Measurements from ENCODE around the gene FKBP15. TPM values are rescaled to one million over a fixed set of nuclear protein-coding genes. Genes with fewer than 3 reads are reported as not detected.

Gene FKBP15
- total and polyA plus RNA-seq, 2 of the 13 experiments (the other 11 are each of a cell fraction or from before 2014, with no cell fraction given): 12.3 to 18.6 TPM

- TF ChIP-seq ZNF609 (CRISPR knock-in tag; IDR thresholded peaks at IDR 0.05; ENCODE audit: borderline replicate concordance): peak; percentile 64; the same call in 1 of the 2 replicates
- TF ChIP-seq MEIS2 (CRISPR knock-in tag; IDR thresholded peaks at IDR 0.05): peak; percentile 77
- no peak for TF ChIP-seq SNRNP70 (IDR thresholded peaks at IDR 0.05; ENCODE audit: low read depth, low read length)
- TF ChIP-seq ATM (IDR thresholded peaks at IDR 0.05; ENCODE audit: borderline replicate concordance): no peak
- TF ChIP-seq ZNF296 (CRISPR knock-in tag; conservative IDR thresholded peaks at IDR 0.05): no peak
- TF ChIP-seq GATA4 (IDR thresholded peaks at IDR 0.05; ENCODE audit: borderline replicate concordance, low read depth): peak; percentile 64; the same call in 1 of the 2 replicates
- peak; percentile 73 for TF ChIP-seq RARA (CRISPR knock-in tag; IDR thresholded peaks at IDR 0.05)
- TF ChIP-seq HOMEZ (CRISPR knock-in tag; IDR thresholded peaks at IDR 0.05; ENCODE audit: low read depth): peak; percentile 27; the same call in 1 of the 2 replicates
- peak; percentile 38; the same call in 1 of the 2 replicates for TF ChIP-seq HDAC1 (CRISPR knock-in tag; IDR thresholded peaks at IDR 0.05)
- TF ChIP-seq FOXA1 (IDR thresholded peaks at IDR 0.05): no peak
- peak; percentile 67 for TF ChIP-seq FOXA1 (CRISPR knock-in tag; IDR thresholded peaks at IDR 0.05)
- no peak for TF ChIP-seq CAMTA2 (CRISPR knock-in tag; IDR thresholded peaks at IDR 0.05; ENCODE audit: borderline replicate concordance)
- peak; percentile 59; the same call in 1 of the 2 replicates for TF ChIP-seq SIX4 (CRISPR knock-in tag; IDR thresholded peaks at IDR 0.05)
- 0 out of 2 replicates have a peak, but pooled peaks have one; percentile 48 for TF ChIP-seq ARID2 (CRISPR knock-in tag; IDR thresholded peaks at IDR 0.05; ENCODE audit: borderline replicate concordance)
- no peak for TF ChIP-seq TBL1XR1 (IDR thresholded peaks at IDR 0.05; ENCODE audit: borderline replicate concordance, low read length, partially characterized antibody)
- peak; percentile 92 for TF ChIP-seq TBX2 (CRISPR knock-in tag; IDR thresholded peaks at IDR 0.05; ENCODE audit: borderline replicate concordance)
- peak; percentile 24; the same call in 1 of the 2 replicates for TF ChIP-seq FOXK1 (CRISPR knock-in tag; IDR thresholded peaks at IDR 0.05; ENCODE audit: borderline replicate concordance, low read depth)
- no peak for TF ChIP-seq ZNF564 (CRISPR knock-in tag; IDR thresholded peaks at IDR 0.05)
- TF ChIP-seq ATF6 (CRISPR knock-in tag; conservative IDR thresholded peaks at IDR 0.05): no peak
- peak; percentile 78 for TF ChIP-seq ZGPAT (CRISPR knock-in tag; IDR thresholded peaks at IDR 0.05)
- TF ChIP-seq BCL6 (CRISPR knock-in tag; IDR thresholded peaks at IDR 0.05): peak; percentile 37; the same call in 1 of the 2 replicates
These were observed 81.8 kb downstream of the FKBP15 start (continued) for GRCh38 chr9:113139225-113139829.

Measured in HepG2 (cell line).